WTC11 (cell line): Measurements from ENCODE around the gene CCDC83. TPM values are rescaled to one million over a fixed set of nuclear protein-coding genes. Genes with fewer than 3 reads are reported as not detected.

ENCODE experiments used
- ATF1 ChIP-seq: sonication (generic); formaldehyde crosslinking; IDR thresholded peaks from 2 replicates; pipeline ENCODE4 v1.8.1; 2023; ENCODE audit warnings: mild to moderate bottlenecking, moderate library complexity, missing genetic modification reagents
- CREM ChIP-seq: sonication (generic); formaldehyde crosslinking; IDR thresholded peaks from 2 replicates; pipeline ENCODE4 v1.8.1; 2022; ENCODE audit warnings: mild to moderate bottlenecking, missing genetic modification reagents, moderate library complexity
- ESRRA ChIP-seq: sonication (generic); formaldehyde crosslinking; IDR thresholded peaks from 2 replicates; pipeline ENCODE4 v1.8.1; 2022; ENCODE audit warnings: mild to moderate bottlenecking, missing genetic modification reagents, borderline replicate concordance
- ETV6 ChIP-seq: sonication (generic); formaldehyde crosslinking; IDR thresholded peaks from 2 replicates; pipeline ENCODE4 v1.8.1; 2022; ENCODE audit warnings: mild to moderate bottlenecking, missing genetic modification reagents
- FOXP1 ChIP-seq: sonication (generic); formaldehyde crosslinking; IDR thresholded peaks from 2 replicates; pipeline ENCODE4 v1.8.0; 2022; ENCODE audit warnings: missing genetic modification reagents, mild to moderate bottlenecking, moderate library complexity, borderline replicate concordance
- GABPB1 ChIP-seq: sonication (generic); formaldehyde crosslinking; IDR thresholded peaks from 2 replicates; pipeline ENCODE4 v1.8.1; 2023; ENCODE audit warnings: mild to moderate bottlenecking, missing genetic modification reagents
- HMGA2 ChIP-seq: fragments of 250-450 bp; sonication (Bioruptor Pico); IDR thresholded peaks from 2 replicates; pipeline ENCODE4 v1.4.0; 2021; ENCODE audit warnings: mild to moderate bottlenecking, moderate library complexity
- JUN ChIP-seq: sonication (generic); formaldehyde crosslinking; IDR thresholded peaks from 2 replicates; pipeline ENCODE4 v1.8.0; 2023; ENCODE audit warnings: mild to moderate bottlenecking, missing genetic modification reagents
- OVOL2 ChIP-seq: fragments of 250-450 bp; sonication (Bioruptor Pico); IDR thresholded peaks from 2 replicates; pipeline ENCODE4 v1.9.0; 2021; ENCODE audit warnings: mild to moderate bottlenecking, borderline replicate concordance
- SMAD3 ChIP-seq: sonication (generic); formaldehyde crosslinking; IDR thresholded peaks from 2 replicates; pipeline ENCODE4 v1.8.0; 2022; ENCODE audit warnings: missing genetic modification reagents, mild to moderate bottlenecking, borderline replicate concordance
- TEAD1 ChIP-seq: sonication (generic); formaldehyde crosslinking; IDR thresholded peaks from 2 replicates; pipeline ENCODE4 v1.8.0; 2022; ENCODE audit warnings: mild to moderate bottlenecking, missing genetic modification reagents
- TEAD4 ChIP-seq: sonication (generic); formaldehyde crosslinking; IDR thresholded peaks from 2 replicates; pipeline ENCODE4 v1.8.0; 2022; ENCODE audit warnings: mild to moderate bottlenecking, missing genetic modification reagents
- TP53 ChIP-seq: sonication (generic); formaldehyde crosslinking; IDR thresholded peaks from 2 replicates; pipeline ENCODE4 v1.8.1; 2023; ENCODE audit warnings: mild to moderate bottlenecking, missing genetic modification reagents
- ZNF416 ChIP-seq: fragments of 250-450 bp; sonication (Bioruptor Pico); IDR thresholded peaks from 2 replicates; pipeline ENCODE4 v1.9.0; 2021; ENCODE audit warnings: mild to moderate bottlenecking, inconsistent platforms
- total RNA-seq: library from RNA; stranded (reverse); gene quantifications from 3 replicates; pipeline ENCODE4 v1.2.3, GENCODE V29; 2021
- TF ChIP-seq, protein P1 (sequence below): sonication (generic); formaldehyde crosslinking; IDR thresholded peaks from 2 replicates; pipeline ENCODE4 v1.8.1; 2023; ENCODE audit warnings: mild to moderate bottlenecking, missing genetic modification reagents, borderline replicate concordance
- TF ChIP-seq, protein P2 (sequence below): sonication (generic); formaldehyde crosslinking; IDR thresholded peaks from 2 replicates; pipeline ENCODE4 v1.8.1; 2022; ENCODE audit warnings: mild to moderate bottlenecking, moderate library complexity, missing genetic modification reagents
- TF ChIP-seq, protein P3 (sequence below): sonication (generic); formaldehyde crosslinking; conservative IDR thresholded peaks from 2 replicates; pipeline ENCODE4 v1.8.1; 2023; ENCODE audit warnings: mild to moderate bottlenecking, low read depth, missing genetic modification reagents, moderate library complexity
- TF ChIP-seq, protein P4 (sequence below): fragments of 200-600 bp; IDR thresholded peaks from 2 replicates; pipeline ENCODE4 v1.8.0; 2022; ENCODE audit warnings: antibody characterized with exemption
- TF ChIP-seq, protein P5 (sequence below): sonication (generic); formaldehyde crosslinking; IDR thresholded peaks from 2 replicates; pipeline ENCODE4 v1.8.0; 2022; ENCODE audit warnings: missing genetic modification reagents
- TF ChIP-seq, protein P6 (sequence below): sonication (generic); formaldehyde crosslinking; IDR thresholded peaks from 2 replicates; pipeline ENCODE4 v1.8.1; 2022; ENCODE audit warnings: low read depth, mild to moderate bottlenecking, moderate library complexity, missing genetic modification reagents, borderline replicate concordance
- TF ChIP-seq, protein P7 (sequence below): sonication (generic); formaldehyde crosslinking; IDR thresholded peaks from 2 replicates; pipeline ENCODE4 v1.8.0; 2022; ENCODE audit warnings: mild to moderate bottlenecking, missing genetic modification reagents
- TF ChIP-seq, protein P8 (sequence below): sonication (generic); formaldehyde crosslinking; conservative IDR thresholded peaks from 2 replicates; pipeline ENCODE4 v1.8.1; 2022; ENCODE audit warnings: mild to moderate bottlenecking, missing genetic modification reagents

The CCDC83 gene
- total RNA-seq, 1 experiment from 2014 or later: not detected

DNA sequence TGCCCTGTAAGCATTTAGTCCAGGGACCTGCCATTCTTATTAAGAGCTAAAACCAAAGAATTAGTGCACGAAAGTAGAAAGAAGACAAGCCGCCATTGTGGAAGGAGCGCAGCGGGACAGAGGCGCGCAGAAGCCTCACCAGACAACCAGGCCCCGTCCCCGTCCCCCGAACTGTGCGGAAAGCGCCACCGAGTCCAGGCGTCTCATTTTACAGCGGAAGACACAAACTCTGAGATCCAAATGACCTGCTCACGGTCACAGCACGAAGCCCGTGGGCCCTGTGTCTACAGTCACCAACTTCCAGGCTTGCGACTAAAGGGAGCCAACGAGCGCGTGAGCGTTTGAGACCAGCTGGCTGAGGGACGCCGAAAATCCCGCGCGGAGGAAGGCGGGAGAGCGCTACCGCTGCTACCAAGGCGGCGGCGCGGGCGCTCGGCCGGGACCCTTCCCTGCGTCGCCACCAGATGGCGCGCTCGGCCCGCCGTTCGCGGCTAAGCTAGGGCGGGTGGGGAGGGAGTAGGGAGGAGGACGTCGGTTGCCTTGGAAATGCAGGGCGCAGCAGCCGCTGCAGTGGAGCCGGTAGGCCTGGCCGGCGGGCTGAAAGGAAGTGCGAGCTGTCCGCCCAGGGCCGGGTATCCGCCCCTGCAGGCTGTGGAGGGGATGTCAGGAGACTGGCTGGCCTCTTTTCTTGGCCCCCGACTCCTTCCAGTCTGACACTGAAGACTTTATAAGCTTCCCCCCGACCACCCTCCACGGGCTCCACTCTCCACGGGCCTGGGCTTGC, 434 bp upstream of the CCDC83 start (continued):
- TF ChIP-seq, protein P1, sequence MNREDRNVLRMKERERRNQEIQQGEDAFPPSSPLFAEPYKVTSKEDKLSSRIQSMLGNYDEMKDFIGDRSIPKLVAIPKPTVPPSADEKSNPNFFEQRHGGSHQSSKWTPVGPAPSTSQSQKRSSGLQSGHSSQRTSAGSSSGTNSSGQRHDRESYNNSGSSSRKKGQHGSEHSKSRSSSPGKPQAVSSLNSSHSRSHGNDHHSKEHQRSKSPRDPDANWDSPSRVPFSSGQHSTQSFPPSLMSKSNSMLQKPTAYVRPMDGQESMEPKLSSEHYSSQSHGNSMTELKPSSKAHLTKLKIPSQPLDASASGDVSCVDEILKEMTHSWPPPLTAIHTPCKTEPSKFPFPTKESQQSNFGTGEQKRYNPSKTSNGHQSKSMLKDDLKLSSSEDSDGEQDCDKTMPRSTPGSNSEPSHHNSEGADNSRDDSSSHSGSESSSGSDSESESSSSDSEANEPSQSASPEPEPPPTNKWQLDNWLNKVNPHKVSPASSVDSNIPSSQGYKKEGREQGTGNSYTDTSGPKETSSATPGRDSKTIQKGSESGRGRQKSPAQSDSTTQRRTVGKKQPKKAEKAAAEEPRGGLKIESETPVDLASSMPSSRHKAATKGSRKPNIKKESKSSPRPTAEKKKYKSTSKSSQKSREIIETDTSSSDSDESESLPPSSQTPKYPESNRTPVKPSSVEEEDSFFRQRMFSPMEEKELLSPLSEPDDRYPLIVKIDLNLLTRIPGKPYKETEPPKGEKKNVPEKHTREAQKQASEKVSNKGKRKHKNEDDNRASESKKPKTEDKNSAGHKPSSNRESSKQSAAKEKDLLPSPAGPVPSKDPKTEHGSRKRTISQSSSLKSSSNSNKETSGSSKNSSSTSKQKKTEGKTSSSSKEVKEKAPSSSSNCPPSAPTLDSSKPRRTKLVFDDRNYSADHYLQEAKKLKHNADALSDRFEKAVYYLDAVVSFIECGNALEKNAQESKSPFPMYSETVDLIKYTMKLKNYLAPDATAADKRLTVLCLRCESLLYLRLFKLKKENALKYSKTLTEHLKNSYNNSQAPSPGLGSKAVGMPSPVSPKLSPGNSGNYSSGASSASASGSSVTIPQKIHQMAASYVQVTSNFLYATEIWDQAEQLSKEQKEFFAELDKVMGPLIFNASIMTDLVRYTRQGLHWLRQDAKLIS (CRISPR knock-in tag): peak; percentile 40; the same call in 1 of the 2 replicates
- TF ChIP-seq, protein P2, sequence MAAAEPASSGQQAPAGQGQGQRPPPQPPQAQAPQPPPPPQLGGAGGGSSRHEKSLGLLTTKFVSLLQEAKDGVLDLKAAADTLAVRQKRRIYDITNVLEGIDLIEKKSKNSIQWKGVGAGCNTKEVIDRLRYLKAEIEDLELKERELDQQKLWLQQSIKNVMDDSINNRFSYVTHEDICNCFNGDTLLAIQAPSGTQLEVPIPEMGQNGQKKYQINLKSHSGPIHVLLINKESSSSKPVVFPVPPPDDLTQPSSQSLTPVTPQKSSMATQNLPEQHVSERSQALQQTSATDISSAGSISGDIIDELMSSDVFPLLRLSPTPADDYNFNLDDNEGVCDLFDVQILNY (CRISPR knock-in tag): peak; percentile 96
- TF ChIP-seq OVOL2: no peak
- no peak; the same call in 1 of the 2 replicates for TF ChIP-seq TEAD4 (CRISPR knock-in tag)
- peak; percentile 76; the same call in 1 of the 2 replicates for TF ChIP-seq FOXP1 (CRISPR knock-in tag)
- TF ChIP-seq ATF1: 0 out of 2 replicates have a peak, but pooled peaks have one; percentile 28
- peak; percentile 71; the same call in 1 of the 2 replicates for TF ChIP-seq TP53 (CRISPR knock-in tag)
- TF ChIP-seq, protein P3, sequence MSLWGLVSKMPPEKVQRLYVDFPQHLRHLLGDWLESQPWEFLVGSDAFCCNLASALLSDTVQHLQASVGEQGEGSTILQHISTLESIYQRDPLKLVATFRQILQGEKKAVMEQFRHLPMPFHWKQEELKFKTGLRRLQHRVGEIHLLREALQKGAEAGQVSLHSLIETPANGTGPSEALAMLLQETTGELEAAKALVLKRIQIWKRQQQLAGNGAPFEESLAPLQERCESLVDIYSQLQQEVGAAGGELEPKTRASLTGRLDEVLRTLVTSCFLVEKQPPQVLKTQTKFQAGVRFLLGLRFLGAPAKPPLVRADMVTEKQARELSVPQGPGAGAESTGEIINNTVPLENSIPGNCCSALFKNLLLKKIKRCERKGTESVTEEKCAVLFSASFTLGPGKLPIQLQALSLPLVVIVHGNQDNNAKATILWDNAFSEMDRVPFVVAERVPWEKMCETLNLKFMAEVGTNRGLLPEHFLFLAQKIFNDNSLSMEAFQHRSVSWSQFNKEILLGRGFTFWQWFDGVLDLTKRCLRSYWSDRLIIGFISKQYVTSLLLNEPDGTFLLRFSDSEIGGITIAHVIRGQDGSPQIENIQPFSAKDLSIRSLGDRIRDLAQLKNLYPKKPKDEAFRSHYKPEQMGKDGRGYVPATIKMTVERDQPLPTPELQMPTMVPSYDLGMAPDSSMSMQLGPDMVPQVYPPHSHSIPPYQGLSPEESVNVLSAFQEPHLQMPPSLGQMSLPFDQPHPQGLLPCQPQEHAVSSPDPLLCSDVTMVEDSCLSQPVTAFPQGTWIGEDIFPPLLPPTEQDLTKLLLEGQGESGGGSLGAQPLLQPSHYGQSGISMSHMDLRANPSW (CRISPR knock-in tag): no peak
- TF ChIP-seq, protein P4, sequence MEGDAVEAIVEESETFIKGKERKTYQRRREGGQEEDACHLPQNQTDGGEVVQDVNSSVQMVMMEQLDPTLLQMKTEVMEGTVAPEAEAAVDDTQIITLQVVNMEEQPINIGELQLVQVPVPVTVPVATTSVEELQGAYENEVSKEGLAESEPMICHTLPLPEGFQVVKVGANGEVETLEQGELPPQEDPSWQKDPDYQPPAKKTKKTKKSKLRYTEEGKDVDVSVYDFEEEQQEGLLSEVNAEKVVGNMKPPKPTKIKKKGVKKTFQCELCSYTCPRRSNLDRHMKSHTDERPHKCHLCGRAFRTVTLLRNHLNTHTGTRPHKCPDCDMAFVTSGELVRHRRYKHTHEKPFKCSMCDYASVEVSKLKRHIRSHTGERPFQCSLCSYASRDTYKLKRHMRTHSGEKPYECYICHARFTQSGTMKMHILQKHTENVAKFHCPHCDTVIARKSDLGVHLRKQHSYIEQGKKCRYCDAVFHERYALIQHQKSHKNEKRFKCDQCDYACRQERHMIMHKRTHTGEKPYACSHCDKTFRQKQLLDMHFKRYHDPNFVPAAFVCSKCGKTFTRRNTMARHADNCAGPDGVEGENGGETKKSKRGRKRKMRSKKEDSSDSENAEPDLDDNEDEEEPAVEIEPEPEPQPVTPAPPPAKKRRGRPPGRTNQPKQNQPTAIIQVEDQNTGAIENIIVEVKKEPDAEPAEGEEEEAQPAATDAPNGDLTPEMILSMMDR: peak; percentile 94
- 0 out of 2 replicates have a peak, but pooled peaks have one; percentile 59 for TF ChIP-seq CREM (CRISPR knock-in tag)
- TF ChIP-seq, protein P5, sequence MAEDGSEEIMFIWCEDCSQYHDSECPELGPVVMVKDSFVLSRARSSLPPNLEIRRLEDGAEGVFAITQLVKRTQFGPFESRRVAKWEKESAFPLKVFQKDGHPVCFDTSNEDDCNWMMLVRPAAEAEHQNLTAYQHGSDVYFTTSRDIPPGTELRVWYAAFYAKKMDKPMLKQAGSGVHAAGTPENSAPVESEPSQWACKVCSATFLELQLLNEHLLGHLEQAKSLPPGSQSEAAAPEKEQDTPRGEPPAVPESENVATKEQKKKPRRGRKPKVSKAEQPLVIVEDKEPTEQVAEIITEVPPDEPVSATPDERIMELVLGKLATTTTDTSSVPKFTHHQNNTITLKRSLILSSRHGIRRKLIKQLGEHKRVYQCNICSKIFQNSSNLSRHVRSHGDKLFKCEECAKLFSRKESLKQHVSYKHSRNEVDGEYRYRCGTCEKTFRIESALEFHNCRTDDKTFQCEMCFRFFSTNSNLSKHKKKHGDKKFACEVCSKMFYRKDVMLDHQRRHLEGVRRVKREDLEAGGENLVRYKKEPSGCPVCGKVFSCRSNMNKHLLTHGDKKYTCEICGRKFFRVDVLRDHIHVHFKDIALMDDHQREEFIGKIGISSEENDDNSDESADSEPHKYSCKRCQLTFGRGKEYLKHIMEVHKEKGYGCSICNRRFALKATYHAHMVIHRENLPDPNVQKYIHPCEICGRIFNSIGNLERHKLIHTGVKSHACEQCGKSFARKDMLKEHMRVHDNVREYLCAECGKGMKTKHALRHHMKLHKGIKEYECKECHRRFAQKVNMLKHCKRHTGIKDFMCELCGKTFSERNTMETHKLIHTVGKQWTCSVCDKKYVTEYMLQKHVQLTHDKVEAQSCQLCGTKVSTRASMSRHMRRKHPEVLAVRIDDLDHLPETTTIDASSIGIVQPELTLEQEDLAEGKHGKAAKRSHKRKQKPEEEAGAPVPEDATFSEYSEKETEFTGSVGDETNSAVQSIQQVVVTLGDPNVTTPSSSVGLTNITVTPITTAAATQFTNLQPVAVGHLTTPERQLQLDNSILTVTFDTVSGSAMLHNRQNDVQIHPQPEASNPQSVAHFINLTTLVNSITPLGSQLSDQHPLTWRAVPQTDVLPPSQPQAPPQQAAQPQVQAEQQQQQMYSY (CRISPR knock-in tag): no peak
- TF ChIP-seq, protein P6, sequence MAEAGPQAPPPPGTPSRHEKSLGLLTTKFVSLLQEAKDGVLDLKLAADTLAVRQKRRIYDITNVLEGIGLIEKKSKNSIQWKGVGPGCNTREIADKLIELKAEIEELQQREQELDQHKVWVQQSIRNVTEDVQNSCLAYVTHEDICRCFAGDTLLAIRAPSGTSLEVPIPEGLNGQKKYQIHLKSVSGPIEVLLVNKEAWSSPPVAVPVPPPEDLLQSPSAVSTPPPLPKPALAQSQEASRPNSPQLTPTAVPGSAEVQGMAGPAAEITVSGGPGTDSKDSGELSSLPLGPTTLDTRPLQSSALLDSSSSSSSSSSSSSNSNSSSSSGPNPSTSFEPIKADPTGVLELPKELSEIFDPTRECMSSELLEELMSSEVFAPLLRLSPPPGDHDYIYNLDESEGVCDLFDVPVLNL: no peak
- peak; percentile 76; the same call in 1 of the 2 replicates for TF ChIP-seq ESRRA (CRISPR knock-in tag)
- peak; percentile 73 for TF ChIP-seq GABPB1 (CRISPR knock-in tag)
- TF ChIP-seq ZNF416 (CRISPR knock-in tag): no peak
- TF ChIP-seq SMAD3 (CRISPR knock-in tag): peak; percentile 92
- TF ChIP-seq HMGA2 (CRISPR knock-in tag): no peak
- TF ChIP-seq ETV6 (CRISPR knock-in tag): peak; percentile 88; the same call in 1 of the 2 replicates
- TF ChIP-seq JUN (CRISPR knock-in tag): 0 out of 2 replicates have a peak, but pooled peaks have one; percentile 16
- TF ChIP-seq, protein P7, sequence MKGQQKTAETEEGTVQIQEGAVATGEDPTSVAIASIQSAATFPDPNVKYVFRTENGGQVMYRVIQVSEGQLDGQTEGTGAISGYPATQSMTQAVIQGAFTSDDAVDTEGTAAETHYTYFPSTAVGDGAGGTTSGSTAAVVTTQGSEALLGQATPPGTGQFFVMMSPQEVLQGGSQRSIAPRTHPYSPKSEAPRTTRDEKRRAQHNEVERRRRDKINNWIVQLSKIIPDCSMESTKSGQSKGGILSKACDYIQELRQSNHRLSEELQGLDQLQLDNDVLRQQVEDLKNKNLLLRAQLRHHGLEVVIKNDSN (CRISPR knock-in tag): peak; percentile 58; the same call in 1 of the 2 replicates
- TF ChIP-seq, protein P8, sequence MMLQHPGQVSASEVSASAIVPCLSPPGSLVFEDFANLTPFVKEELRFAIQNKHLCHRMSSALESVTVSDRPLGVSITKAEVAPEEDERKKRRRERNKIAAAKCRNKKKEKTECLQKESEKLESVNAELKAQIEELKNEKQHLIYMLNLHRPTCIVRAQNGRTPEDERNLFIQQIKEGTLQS (CRISPR knock-in tag): no peak
- TF ChIP-seq TEAD1 (CRISPR knock-in tag): peak; percentile 73
